ENCODE data around the gene MRPL53. TPM values are rescaled to one million over a fixed set of nuclear protein-coding genes. Genes with fewer than 3 reads are reported as not detected.
"Not testable (repeated sequence)": the region's sequence is repeated elsewhere in the genome, so short reads cannot be mapped to it uniquely, and the experiment has no call there.

MRPL53 gene
- polyA plus RNA-seq, 3 donors: 48.6 to 133 (median 106) TPM

- H3K9me3 ChIP-seq (replicated peaks in 1 of 2; ENCODE audit: control insufficient read depth in 1 of 2, insufficient read depth in 1 of 2, low read length in 2 of 2): peaks cover 0 to 3% of the 10 kb centered on the region in 2 donors
- Mint-ChIP-seq H3K27ac (no peak overlapping the region), H3K9me3 (peaks cover 0 to 4% (median 0%) of the 10 kb centered on the region in 7 donors), H3K4me1 (peaks cover 3% of the 10 kb centered on the region), H3K27me3 (ENCODE audit: low read depth in 3 of 3) (peaks cover 18 to 31% (median 27%) of the 10 kb centered on the region in 3 donors), H3K36me3 (no peaks in the 10 kb centered on the region), H3K4me3 (no peak overlapping the region)
- no peak overlapping the region for H3K4me3 ChIP-seq (replicated peaks in 1 of 3; ENCODE audit: low read depth in 2 of 3, low read length in 3 of 3)
- no peak for DNase-seq
- H2AFZ ChIP-seq (ENCODE audit: insufficient read depth, low read depth, low read length, poor library complexity, severe bottlenecking): no peak overlapping the region
- intact Hi-C loops (cut with micrococcal nuclease): no loop called here
- no peaks in the 10 kb centered on the region for H4K20me1 ChIP-seq (ENCODE audit: insufficient read depth, low read length)
- no peak overlapping the region for H3K9ac ChIP-seq (ENCODE audit: insufficient read depth, low read length, poor library complexity, severe bottlenecking)
- H3K4me1 ChIP-seq (ENCODE audit: control insufficient read depth in 1 of 2, insufficient read depth in 2 of 2, low read length in 2 of 2): peaks cover 4 to 5% of the 10 kb centered on the region in 2 donors
- peaks cover 14 to 24% of the 10 kb centered on the region in 2 donors for H3K27me3 ChIP-seq (ENCODE audit: control insufficient read depth in 2 of 2, insufficient read depth in 2 of 2, low read length in 2 of 2)
- WGBS (ENCODE audit: insufficient coverage): 100% methylated on average over 1 of the region's 5 CpGs
- no peak overlapping the region for H3K27ac ChIP-seq (ENCODE audit: low read depth in 1 of 2, low read length in 2 of 2)
- no peaks in the 10 kb centered on the region for H3K79me2 ChIP-seq (ENCODE audit: insufficient read depth, low read length)
- no peak overlapping the region for H3K4me2 ChIP-seq (replicated peaks; ENCODE audit: extremely low read depth, low read length, poor library complexity, severe bottlenecking)
- no peak for TF ChIP-seq CTCF (IDR thresholded peaks at IDR 0.05)
- no peaks in the 10 kb centered on the region for H3K36me3 ChIP-seq (replicated peaks in 1 of 2; ENCODE audit: control insufficient read depth in 1 of 2, insufficient read depth in 2 of 2, low read length in 2 of 2)
Observed at GRCh38 chr2:74447230-74447999, 25.1 kb downstream of the MRPL53 start.

GRCh38 chr2:74444498-74445318 is 27.8 kb downstream of the MRPL53 start:
- H3K36me3 ChIP-seq (replicated peaks in 1 of 2; ENCODE audit: control insufficient read depth in 1 of 2, insufficient read depth in 2 of 2, low read length in 2 of 2): no peaks in the 10 kb centered on the region
- Mint-ChIP-seq H3K36me3 (peaks cover 4 to 5% of the 10 kb centered on the region in 2 donors), H3K4me3 (peak overlapping the region in 1 of 2 donors; percentile 54), H3K9me3 (peaks cover 0 to 8% (median 6%) of the 10 kb centered on the region in 7 donors), H3K4me1 (peaks cover 26% of the 10 kb centered on the region), H3K27me3 (ENCODE audit: low read depth in 3 of 3) (peaks cover 38 to 58% (median 45%) of the 10 kb centered on the region in 3 donors), H3K27ac (no peak overlapping the region)
- H3K79me2 ChIP-seq (ENCODE audit: insufficient read depth, low read length): no peaks in the 10 kb centered on the region
- no CpG with 5 or more reads among the region's 5 CpGs for WGBS (ENCODE audit: insufficient coverage)
- H3K9me3 ChIP-seq (replicated peaks in 1 of 2; ENCODE audit: control insufficient read depth in 1 of 2, insufficient read depth in 1 of 2, low read length in 2 of 2): peaks cover 0 to 19% of the 10 kb centered on the region in 2 donors
- no peak overlapping the region for H3K4me2 ChIP-seq (replicated peaks; ENCODE audit: extremely low read depth, low read length, poor library complexity, severe bottlenecking)
- TF ChIP-seq CTCF (IDR thresholded peaks at IDR 0.05): no peak
- intact Hi-C loops (cut with micrococcal nuclease): no loop called here
- DNase-seq: no peak
- no peak overlapping the region for H3K4me3 ChIP-seq (replicated peaks in 1 of 3; ENCODE audit: low read depth in 2 of 3, low read length in 3 of 3)
- H3K9ac ChIP-seq (ENCODE audit: insufficient read depth, low read length, poor library complexity, severe bottlenecking): no peak overlapping the region
- no peak overlapping the region for H3K27ac ChIP-seq (ENCODE audit: low read depth in 1 of 2, low read length in 2 of 2)
- H2AFZ ChIP-seq (ENCODE audit: insufficient read depth, low read depth, low read length, poor library complexity, severe bottlenecking): no peak overlapping the region
- peaks cover 26 to 31% of the 10 kb centered on the region in 2 donors for H3K4me1 ChIP-seq (ENCODE audit: control insufficient read depth in 1 of 2, insufficient read depth in 2 of 2, low read length in 2 of 2)
- H4K20me1 ChIP-seq (ENCODE audit: insufficient read depth, low read length): no peaks in the 10 kb centered on the region
- H3K27me3 ChIP-seq (ENCODE audit: control insufficient read depth in 2 of 2, insufficient read depth in 2 of 2, low read length in 2 of 2): peaks cover 28 to 51% of the 10 kb centered on the region in 2 donors

GRCh38 chr2:74442483-74443297 is 29.8 kb downstream of the MRPL53 start:
- H3K4me1 Mint-ChIP-seq: peaks cover 30% of the 10 kb centered on the region
- H4K20me1 ChIP-seq (ENCODE audit: insufficient read depth, low read length); H3K36me3 Mint-ChIP-seq; intact Hi-C loops (cut with micrococcal nuclease); H3K9me3 Mint-ChIP-seq; H3K27ac ChIP-seq (ENCODE audit: low read depth in 1 of 2, low read length in 2 of 2); H3K79me2 ChIP-seq (ENCODE audit: insufficient read depth, low read length); H3K27ac Mint-ChIP-seq; DNase-seq; H3K9ac ChIP-seq (ENCODE audit: insufficient read depth, low read length, poor library complexity, severe bottlenecking); H3K36me3 ChIP-seq (replicated peaks in 1 of 2; ENCODE audit: control insufficient read depth in 1 of 2, insufficient read depth in 2 of 2, low read length in 2 of 2): not testable (repeated sequence)
- Histone ChIP-seq H3K4me1 (ENCODE audit: control insufficient read depth in 1 of 2, insufficient read depth in 2 of 2, low read length in 2 of 2) (peaks cover 28 to 33% of the 10 kb centered on the region in 2 donors), H3K9me3 (replicated peaks in 1 of 2; ENCODE audit: control insufficient read depth in 1 of 2, insufficient read depth in 1 of 2, low read length in 2 of 2) (peaks cover 0 to 19% of the 10 kb centered on the region in 2 donors), H3K27me3 (ENCODE audit: control insufficient read depth in 2 of 2, insufficient read depth in 2 of 2, low read length in 2 of 2) (peaks cover 28 to 59% of the 10 kb centered on the region in 2 donors), H3K4me3 (replicated peaks in 1 of 3; ENCODE audit: low read depth in 2 of 3, low read length in 3 of 3) (peak overlapping the region in 1 of 3 experiments; percentile 69), H2AFZ (ENCODE audit: insufficient read depth, low read depth, low read length, poor library complexity, severe bottlenecking) (peak overlapping the region; percentile 79), H3K4me2 (replicated peaks; ENCODE audit: extremely low read depth, low read length, poor library complexity, severe bottlenecking) (peak overlapping the region; percentile 73)
- whole genome bisulfite sequencing (ENCODE audit: insufficient coverage): 96% methylated on average over 6 of the region's 16 CpGs
- peaks cover 42 to 69% (median 52%) of the 10 kb centered on the region in 3 donors for H3K27me3 Mint-ChIP-seq (ENCODE audit: low read depth in 3 of 3)
- peak overlapping the region in 1 of 2 donors; percentile 92 for H3K4me3 Mint-ChIP-seq

All from CD14-positive monocyte (primary cell).